Measurements from ENCODE around the gene UQCRHL. TPM values are rescaled to one million over a fixed set of nuclear protein-coding genes. Genes with fewer than 3 reads are reported as not detected.

Gene UQCRHL
- polyA plus RNA-seq, 1 donor, result 1.9 TPM

- DNase-seq (ENCODE audit: low read depth), result no peak
Observed at GRCh38 chr1:15799004-15799867, 8.2 kb downstream of the UQCRHL start.

- no peak for DNase-seq (ENCODE audit: low read depth)
Observed at GRCh38 chr1:15797614-15798390, 9.6 kb downstream of the UQCRHL start.

- DNase-seq (ENCODE audit: low read depth), result no peak
Observed at GRCh38 chr1:15796086-15796462, 11.4 kb downstream of the UQCRHL start.

GRCh38 chr1:15788624-15789301 is 18.7 kb downstream of the UQCRHL start:
- DNase-seq (ENCODE audit: low read depth), result no peak

- DNase-seq (ENCODE audit: low read depth), result no peak
Observed at GRCh38 chr1:15786581-15786980, 20.9 kb downstream of the UQCRHL start.

GRCh38 chr1:15785683-15786082 is 21.8 kb downstream of the UQCRHL start:
- DNase-seq (ENCODE audit: low read depth), result no peak

- DNase-seq (ENCODE audit: low read depth), result no peak
Observed at GRCh38 chr1:15777909-15778707, 29.3 kb downstream of the UQCRHL start.

GRCh38 chr1:15775706-15776105 is 31.7 kb downstream of the UQCRHL start:
- no peak for DNase-seq (ENCODE audit: low read depth)

GRCh38 chr1:15771836-15772515 is 35.5 kb downstream of the UQCRHL start:
- no peak for DNase-seq (ENCODE audit: low read depth)

- no peak for DNase-seq (ENCODE audit: low read depth)
Observed at GRCh38 chr1:15770313-15770962, 37.0 kb downstream of the UQCRHL start.

- no peak for DNase-seq (ENCODE audit: low read depth)
Observed at GRCh38 chr1:15768388-15768787, 39.1 kb downstream of the UQCRHL start.

- no peak for DNase-seq (ENCODE audit: low read depth)
Observed at GRCh38 chr1:15767941-15768340, 39.5 kb downstream of the UQCRHL start.

- DNase-seq (ENCODE audit: low read depth), result no peak
Observed at GRCh38 chr1:15765495-15766194, 41.8 kb downstream of the UQCRHL start.

- no peak for DNase-seq (ENCODE audit: low read depth)
Observed at GRCh38 chr1:15764890-15765289, 42.6 kb downstream of the UQCRHL start.

- DNase-seq (ENCODE audit: low read depth), result no peak
Observed at GRCh38 chr1:15764269-15764764, 43.1 kb downstream of the UQCRHL start.

GRCh38 chr1:15762546-15762945 is 44.9 kb downstream of the UQCRHL start:
- no peak for DNase-seq (ENCODE audit: low read depth)

- DNase-seq (ENCODE audit: low read depth), result no peak
Observed at GRCh38 chr1:15761366-15762128, 45.9 kb downstream of the UQCRHL start.

GRCh38 chr1:15760520-15761211 is 46.8 kb downstream of the UQCRHL start:
- no peak for DNase-seq (ENCODE audit: low read depth)
